ENCODE results near the gene MAPRE3.

- no peak for TF ChIP-seq CTCF (IDR thresholded peaks at IDR 0.05 in 8 of 11, conservative IDR thresholded peaks at IDR 0.05 in 3 of 11)
- no peak for TF ChIP-seq POLR2A (IDR thresholded peaks at IDR 0.05)
- no peak for TF ChIP-seq POLR2AphosphoS5 (IDR thresholded peaks at IDR 0.05)
These were observed 27.0 kb downstream of the MAPRE3 start for GRCh38 chr2:26997394-26997793.
